GM18519 (cell line): Measurements from ENCODE around the gene CCND3.

Experiments
- ATAC-seq: cut with Tn5 transposase; IDR thresholded peaks from one replicate; pipeline ENCODE4 v1.9.1; 2021; ENCODE audit warnings: mild to moderate bottlenecking, moderate library complexity; ENCODE audit not compliant: unreplicated experiment, low FRiP score

Gene CCND3

GRCh38 chr6:41941280-41942066, at the start of gene CCND3:
Gene CCND3, minus strand, starts transcription at chr6:41941808. Its CDS starts 159 bp downstream, at chr6:41941649.
- peak; percentile 80 for ATAC-seq

DNA sequence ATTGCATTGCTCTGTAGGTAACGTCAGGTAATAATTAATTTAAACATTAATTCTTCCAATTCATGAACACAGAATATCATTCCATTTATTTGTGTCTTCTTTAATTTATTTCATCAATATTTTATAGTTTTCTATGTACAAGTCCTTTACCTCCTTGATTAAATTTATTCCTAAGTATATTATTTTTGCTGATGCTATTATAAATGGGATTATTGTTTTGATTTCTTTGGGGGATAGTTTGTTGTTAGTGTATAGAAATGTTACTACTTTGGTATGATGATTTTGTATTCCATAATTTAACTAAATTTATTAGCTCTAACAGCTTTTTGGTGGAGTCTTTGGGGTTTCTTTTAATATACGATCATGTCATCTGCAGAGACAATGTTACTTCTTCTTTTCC, 44.7 kb upstream of the CCND3 start:
- no peak for ATAC-seq

GRCh38 chr6:41984623-41985022, 43.0 kb upstream of the CCND3 start:
- ATAC-seq, result no peak

- no peak for ATAC-seq
Measured at GRCh38 chr6:41976794-41977484, 35.3 kb upstream of the CCND3 start.

DNA sequence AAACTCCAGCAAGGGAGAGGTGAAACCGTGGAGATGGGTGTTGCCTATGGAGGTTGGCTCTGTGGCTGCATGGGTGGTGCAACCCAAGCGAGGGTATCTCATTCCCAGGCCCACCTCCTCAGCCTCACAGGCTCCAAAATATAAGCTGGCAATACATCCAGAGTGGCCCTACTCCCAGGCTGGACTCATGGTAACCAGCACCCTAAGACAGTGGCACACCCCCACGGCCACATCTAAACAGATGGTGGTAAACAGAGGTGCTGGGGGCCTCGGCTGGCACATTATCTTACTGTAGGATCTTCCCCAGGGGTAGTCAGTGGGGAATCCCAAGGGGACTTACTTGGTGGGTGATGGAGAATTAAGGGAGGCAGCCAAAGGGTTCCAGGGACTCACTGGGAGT, 33.7 kb upstream of the CCND3 start:
- ATAC-seq, result no peak

DNA sequence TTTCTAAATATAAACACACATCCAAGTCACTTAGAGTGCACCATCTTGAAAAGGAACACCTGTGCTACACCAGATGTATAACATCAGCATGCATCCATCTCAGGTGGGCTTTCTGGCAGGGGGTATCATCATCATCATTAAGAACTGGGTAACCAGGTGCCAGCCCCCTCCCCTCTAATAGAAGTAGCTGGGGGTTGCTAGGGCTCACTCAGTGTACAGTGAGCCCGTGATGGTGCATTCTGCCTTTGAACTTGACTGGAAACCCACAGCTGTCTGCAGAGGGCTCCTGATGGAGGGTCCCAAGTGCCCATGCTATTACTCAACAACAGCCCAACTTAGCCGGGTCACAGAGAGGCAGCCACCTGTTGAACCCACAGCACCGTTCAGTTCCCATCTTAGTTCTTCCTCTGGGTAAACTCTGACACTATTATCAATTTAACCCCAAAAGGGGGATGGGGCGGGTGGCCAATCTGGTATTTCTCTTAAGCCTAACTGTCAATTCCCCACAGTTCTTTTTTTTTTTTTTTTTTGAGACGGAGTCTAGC, 32.7 kb upstream of the CCND3 start:
- no peak for ATAC-seq

DNA sequence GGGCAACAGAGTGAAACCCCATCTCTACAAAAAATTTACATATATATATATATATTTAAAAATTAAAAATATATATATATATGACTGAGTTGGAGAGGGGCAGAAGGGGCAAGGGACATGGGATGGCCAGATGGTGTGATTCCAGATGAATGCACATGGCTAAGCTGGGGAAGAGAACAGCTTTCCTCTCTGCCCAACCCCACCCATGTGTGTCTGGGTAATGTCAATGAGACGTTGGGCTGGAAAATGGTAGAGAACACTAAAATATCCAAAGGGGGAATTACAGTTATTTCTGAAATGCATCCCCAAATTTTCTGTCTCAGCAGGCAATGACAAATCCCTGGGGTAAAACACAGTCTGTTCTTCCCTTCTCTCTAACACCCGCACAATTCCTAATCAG, 31.2 kb upstream of the CCND3 start:
- ATAC-seq, result no peak

DNA sequence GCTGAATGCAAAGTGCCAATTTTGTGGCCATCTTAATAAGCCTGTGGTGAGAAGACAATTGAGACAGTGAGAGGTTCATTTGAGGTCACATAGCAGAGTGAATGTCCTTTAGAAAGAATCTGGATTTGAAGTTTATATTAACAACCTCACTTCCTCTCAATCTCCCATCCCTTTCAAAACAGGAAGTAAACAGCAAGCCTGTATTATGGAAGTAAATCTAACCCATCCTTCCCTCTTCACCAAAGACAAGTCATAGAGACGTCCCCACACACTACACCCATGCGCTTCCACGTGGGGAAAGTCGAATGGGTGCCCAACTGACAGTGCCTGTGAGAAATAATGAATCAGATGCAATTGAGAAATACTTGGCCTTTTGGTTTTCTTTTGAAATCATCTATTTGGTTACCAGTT, 28.8 kb upstream of the CCND3 start:
- no peak for ATAC-seq

DNA sequence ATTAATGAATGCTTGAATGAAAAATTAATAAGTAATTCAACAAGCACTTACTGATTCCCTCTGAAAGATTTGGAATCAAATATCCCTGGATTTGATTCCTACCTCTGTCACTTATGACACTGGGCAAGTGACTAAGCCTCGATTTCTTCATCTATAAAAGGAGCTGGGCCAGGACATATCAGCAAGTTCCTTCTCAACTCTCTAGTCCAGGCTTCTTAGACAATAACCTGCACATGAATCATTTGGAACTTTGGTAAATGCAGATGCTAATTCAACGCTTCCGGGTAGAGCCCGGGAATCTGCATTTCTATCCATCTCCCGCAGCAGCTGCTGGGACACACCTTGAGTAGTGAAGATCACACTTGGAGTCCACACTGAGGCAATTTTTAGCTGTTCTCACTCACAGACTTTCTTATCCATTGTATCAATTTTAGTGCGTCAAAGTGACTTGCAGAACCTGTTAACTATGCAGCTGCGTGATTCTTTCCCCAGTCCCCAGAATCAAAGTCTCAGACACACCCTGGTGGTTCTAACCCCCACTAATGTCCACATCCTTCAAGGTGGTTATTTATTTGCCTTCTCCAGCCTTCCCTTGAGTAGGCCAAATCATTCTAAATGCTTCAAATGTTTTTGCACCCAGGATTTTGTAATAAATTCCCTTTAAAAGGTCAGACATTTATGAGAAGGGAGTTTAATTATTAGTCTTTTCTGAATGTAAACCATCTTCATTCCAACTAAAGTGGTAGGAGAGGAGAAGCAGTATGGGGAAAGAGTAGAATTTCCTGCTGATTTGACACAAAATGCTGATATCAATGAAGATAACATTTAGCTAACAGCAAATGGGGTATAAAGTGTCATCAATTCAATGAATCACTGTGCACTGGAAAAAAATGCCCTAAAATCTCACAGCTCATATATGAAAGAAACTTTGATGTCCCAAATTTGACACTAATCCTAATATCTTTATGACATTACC, 26.0 kb upstream of the CCND3 start:
- no peak for ATAC-seq

DNA sequence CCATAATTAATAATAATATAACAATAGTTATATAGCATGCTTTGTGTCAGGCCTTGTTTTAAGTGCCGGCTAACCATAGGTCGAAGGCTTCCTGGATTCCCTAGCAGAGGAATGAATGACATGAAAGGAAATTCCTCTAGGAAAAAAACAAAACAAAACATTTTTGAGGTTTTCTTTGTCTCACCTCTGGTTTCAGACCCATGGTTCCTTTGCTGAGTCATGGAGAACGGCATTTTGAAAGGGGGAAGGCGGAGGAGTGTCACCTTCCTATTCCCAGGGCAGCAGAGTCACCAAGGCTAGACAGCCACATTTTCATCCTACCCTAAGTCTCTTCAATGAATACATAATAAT, 25.3 kb upstream of the CCND3 start:
- ATAC-seq, result no peak

GRCh38 chr6:41966214-41966920, 24.8 kb upstream of the CCND3 start:
- ATAC-seq, result no peak

- no peak for ATAC-seq
Measured at GRCh38 chr6:41965429-41966213, 24.0 kb upstream of the CCND3 start.

DNA sequence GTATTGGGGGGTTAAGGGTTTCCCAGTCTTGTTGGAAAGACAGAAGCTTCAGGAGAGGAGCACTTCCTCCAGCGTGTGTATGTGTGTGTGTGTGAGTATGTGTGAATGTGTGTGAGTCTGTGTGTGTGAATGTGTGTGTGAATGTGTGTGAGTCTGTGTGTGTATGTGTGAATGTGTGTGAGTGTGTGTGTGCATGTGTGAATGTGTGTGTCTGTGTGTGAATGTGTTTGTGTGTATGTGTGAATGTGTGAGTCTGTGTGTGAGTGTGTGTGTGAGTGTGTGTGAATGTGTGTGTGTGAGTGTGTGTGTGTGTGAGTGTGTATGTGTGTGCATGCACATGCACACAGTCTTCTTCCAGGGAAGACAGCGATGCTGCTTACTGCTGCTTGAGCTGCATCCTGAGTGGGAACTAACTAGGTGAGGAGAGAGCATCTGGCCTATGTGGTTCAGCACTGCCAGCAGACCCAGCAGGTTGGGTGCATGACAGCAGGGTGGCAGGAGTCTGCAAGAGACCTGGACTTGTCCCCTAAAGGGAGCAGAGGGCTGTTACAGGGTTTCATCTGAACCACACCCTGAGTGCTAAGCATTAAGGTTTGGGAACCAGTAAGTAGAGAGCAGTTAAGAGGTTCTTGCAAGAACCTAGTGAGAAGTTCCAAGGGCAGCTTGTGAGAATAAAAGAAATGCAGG, 22.7 kb upstream of the CCND3 start:
- ATAC-seq, result no peak

DNA sequence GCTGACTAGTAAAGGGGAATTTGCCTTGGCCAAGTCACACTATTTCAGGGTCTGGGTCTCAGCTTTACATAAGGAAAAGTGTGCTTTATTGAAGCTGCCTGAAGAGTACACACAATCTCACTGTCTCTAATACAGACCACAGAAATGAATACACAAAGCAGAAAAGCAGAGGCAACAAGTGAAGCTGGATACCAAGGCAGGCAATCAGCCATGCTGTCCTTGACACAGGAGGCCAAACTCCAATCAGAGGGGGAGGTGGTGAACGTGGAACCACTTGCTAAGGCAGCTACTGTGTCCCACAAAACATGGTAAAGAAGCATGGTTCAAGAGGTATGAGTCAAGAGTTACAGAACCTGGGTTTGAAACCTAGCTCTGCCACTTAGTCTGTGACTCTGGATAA, 21.8 kb upstream of the CCND3 start:
- ATAC-seq, result no peak

DNA sequence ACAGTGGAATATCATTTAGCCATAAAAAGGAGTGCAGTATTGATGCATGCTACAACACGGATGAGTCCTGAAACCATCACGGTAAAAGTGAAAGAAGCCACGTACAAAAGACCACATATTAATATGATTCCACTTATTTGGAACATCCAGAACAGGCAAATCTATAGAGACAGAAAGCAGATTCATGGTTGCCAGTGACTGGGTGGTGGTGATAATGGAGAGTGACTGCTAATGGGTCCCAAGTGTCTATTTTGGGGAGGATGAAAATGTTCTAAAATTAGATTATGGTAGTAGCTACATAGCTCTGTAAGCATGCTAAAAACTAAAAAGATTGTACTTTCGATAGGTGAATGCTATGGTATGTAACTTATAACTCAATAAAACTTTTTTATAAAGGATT, 18.4 kb upstream of the CCND3 start:
- ATAC-seq, result no peak

- no peak for ATAC-seq
Measured at GRCh38 chr6:41958022-41958856, 16.6 kb upstream of the CCND3 start.

DNA sequence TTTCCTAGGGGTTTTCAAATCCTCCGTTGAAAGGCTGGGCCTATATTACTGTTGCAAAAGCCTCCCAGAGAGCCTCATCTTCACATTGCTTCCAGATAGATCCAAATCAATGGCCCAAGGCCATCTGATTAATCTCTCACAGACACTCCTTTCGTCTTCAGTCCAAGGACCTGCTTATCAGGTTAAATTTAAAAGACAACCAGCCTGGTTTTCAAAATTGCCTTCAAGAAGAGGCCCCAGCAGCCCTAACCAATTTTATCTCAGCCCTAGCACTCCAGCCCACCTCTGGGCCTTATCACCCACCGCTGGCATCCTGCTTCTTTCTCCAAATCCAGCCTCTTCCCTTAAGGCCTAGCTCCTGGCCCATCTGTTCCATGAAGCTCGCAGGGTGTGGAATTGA, 15.5 kb upstream of the CCND3 start:
- no peak for ATAC-seq

DNA sequence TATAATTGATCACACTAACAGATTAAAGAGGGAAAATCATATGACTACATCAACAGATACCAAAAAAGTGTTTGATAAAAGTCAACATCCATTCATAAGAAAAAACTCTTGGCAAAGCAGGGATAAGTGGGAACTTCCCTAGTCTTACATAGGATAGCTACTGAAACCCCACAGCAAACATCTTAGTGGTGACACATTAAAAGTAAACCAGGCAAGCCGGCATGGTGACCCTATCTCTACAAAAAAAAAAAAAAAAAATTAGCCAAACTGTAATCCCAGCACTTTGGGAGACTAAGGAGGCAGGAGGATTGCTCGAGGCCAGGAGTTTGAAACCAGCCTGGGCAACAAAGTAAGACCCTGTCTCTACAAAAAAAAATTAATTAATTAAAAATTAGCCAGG, 13.8 kb upstream of the CCND3 start:
- ATAC-seq, result no peak
